IMR-90 (cell line): ENCODE results near the gene KCNMA1.

Experiments used
- BHLHE40 ChIP-seq: fragments of 150-350 bp; IDR thresholded peaks from 2 replicates; pipeline ENCODE4 v1.6.1; 2016; ENCODE audit warnings: mild to moderate bottlenecking, low read depth, low read length
- CEBPB ChIP-seq: IDR thresholded peaks from 2 replicates; pipeline ENCODE4 v1.6.1; 2012; ENCODE audit warnings: low read depth, low read length, improper control_type of control experiment
- CHD1 ChIP-seq: IDR thresholded peaks from 2 replicates; pipeline ENCODE4 v1.6.1; 2012; ENCODE audit warnings: low read depth, low read length, improper control_type of control experiment
- FOS ChIP-seq: fragments of 150-350 bp; IDR thresholded peaks from 2 replicates; pipeline ENCODE4 v1.6.1; 2016; ENCODE audit warnings: low read depth, low read length
- MAFK ChIP-seq: IDR thresholded peaks from 2 replicates; pipeline ENCODE4 v1.6.1; 2012; ENCODE audit warnings: low read depth, low read length, improper control_type of control experiment
- POLR2A ChIP-seq: IDR thresholded peaks from 2 replicates; pipeline ENCODE4 v1.6.1; 2012; ENCODE audit warnings: mild to moderate bottlenecking, low read depth, low read length
- RAD21 ChIP-seq: IDR thresholded peaks from 2 replicates; pipeline ENCODE4 v1.6.1; 2012; ENCODE audit warnings: low read length, improper control_type of control experiment
- RFX5 ChIP-seq: IDR thresholded peaks from 2 replicates; pipeline ENCODE4 v1.8.0; 2012; ENCODE audit warnings: low read depth, mild to moderate bottlenecking, low read length, moderate library complexity
- TF ChIP-seq, protein P1 (sequence below): conservative IDR thresholded peaks from 2 replicates; pipeline ENCODE4 v1.5.1; 2012; ENCODE audit warnings: mild to moderate bottlenecking, low read depth, low read length, improper control_type of control experiment

- TF ChIP-seq, protein P1, sequence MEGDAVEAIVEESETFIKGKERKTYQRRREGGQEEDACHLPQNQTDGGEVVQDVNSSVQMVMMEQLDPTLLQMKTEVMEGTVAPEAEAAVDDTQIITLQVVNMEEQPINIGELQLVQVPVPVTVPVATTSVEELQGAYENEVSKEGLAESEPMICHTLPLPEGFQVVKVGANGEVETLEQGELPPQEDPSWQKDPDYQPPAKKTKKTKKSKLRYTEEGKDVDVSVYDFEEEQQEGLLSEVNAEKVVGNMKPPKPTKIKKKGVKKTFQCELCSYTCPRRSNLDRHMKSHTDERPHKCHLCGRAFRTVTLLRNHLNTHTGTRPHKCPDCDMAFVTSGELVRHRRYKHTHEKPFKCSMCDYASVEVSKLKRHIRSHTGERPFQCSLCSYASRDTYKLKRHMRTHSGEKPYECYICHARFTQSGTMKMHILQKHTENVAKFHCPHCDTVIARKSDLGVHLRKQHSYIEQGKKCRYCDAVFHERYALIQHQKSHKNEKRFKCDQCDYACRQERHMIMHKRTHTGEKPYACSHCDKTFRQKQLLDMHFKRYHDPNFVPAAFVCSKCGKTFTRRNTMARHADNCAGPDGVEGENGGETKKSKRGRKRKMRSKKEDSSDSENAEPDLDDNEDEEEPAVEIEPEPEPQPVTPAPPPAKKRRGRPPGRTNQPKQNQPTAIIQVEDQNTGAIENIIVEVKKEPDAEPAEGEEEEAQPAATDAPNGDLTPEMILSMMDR = no peak
- TF ChIP-seq RFX5 = no peak
- TF ChIP-seq RAD21 = no peak
- no peak for TF ChIP-seq BHLHE40
- no peak for TF ChIP-seq POLR2A
- no peak for TF ChIP-seq CHD1
- no peak for TF ChIP-seq FOS
- TF ChIP-seq MAFK = no peak
- TF ChIP-seq CEBPB = no peak
Measured at GRCh38 chr10:77144656-77145055, 493.0 kb downstream of the KCNMA1 start.
